PC-3 (cell line): ENCODE measurements around the gene CEBPZOS. TPM values are rescaled to one million over a fixed set of nuclear protein-coding genes. Genes with fewer than 3 reads are reported as not detected.

Experiments used
- ATAC-seq: fragments of 200-7000 bp; cut with Tn5 transposase; 2 replicates; pipeline ENCODE4 v1.9.1; 2020; ENCODE audit warnings: mild to moderate bottlenecking, moderate library complexity
- BruUV-seq: library from RNA; stranded (reverse); fragments of 400-500 nt; replicated peaks from 2 replicates; lab custom pipeline; 2021; lab: Mats Ljungman, UMichigan
- CTCF ChIA-PET: fragments of 300-600 bp; sonication (Branson Sonifier 250); formaldehyde crosslinking; loops from one replicate; lab custom pipeline; 2022; ENCODE audit warnings: antibody characterized with exemption; lab: Charles Lee
- POLR2A ChIA-PET: fragments of 300-600 bp; sonication (Branson Sonifier 250); formaldehyde crosslinking; loops from one replicate; lab custom pipeline; 2022; ENCODE audit warnings: antibody characterized with exemption; ENCODE audit not compliant: unreplicated experiment; lab: Charles Lee
- DNase-seq: peaks from one replicate; pipeline ENCODE4 v3.0.0-alpha.2; 2015
- H2AFZ ChIP-seq: fragments of 300-600 bp; sonication (generic); 2 replicates; pipeline ENCODE4 v1.6.0; 2016; ENCODE audit warnings: antibody characterized with exemption, low read length
- H3F3A ChIP-seq: fragments of 300-600 bp; sonication (generic); one replicate; pipeline ENCODE4 v1.6.0; 2017; ENCODE audit warnings: antibody characterized with exemption, low read length, control low read depth, mild to moderate bottlenecking; ENCODE audit not compliant: unreplicated experiment
- H3K27ac ChIP-seq: fragments of 300-600 bp; sonication (generic); 2 replicates; pipeline ENCODE4 v1.5.1; 2016; ENCODE audit warnings: mild to moderate bottlenecking, low read length
- H3K27me3 ChIP-seq: fragments of 300-600 bp; sonication (generic); 2 replicates; pipeline ENCODE4 v1.6.1; 2016; ENCODE audit warnings: low read length, mixed read lengths
- H3K36me3 ChIP-seq: fragments of 300-600 bp; sonication (generic); 2 replicates; pipeline ENCODE4 v1.6.1; 2016; ENCODE audit warnings: low read depth, mixed run types, low read length, mixed read lengths
- H3K4me1 ChIP-seq: fragments of 300-600 bp; sonication (generic); 2 replicates; pipeline ENCODE4 v1.5.1; 2016; ENCODE audit warnings: low read length; ENCODE audit not compliant: insufficient read depth
- H3K4me2 ChIP-seq: fragments of 300-600 bp; sonication (generic); 2 replicates; pipeline ENCODE4 v1.6.0; 2016; ENCODE audit warnings: low read length
- H3K4me3 ChIP-seq: fragments of 300-600 bp; sonication (generic); 2 replicates; pipeline ENCODE4 v1.5.1; 2016; ENCODE audit warnings: mild to moderate bottlenecking, low read length, mixed read lengths
- H3K79me2 ChIP-seq: fragments of 300-600 bp; sonication (generic); 2 replicates; pipeline ENCODE4 v1.6.1; 2017; ENCODE audit warnings: low read length, mixed read lengths
- H3K9ac ChIP-seq: fragments of 300-600 bp; sonication (generic); 2 replicates; pipeline ENCODE4 v1.6.0; 2016; ENCODE audit warnings: mild to moderate bottlenecking, low read length
- H3K9me2 ChIP-seq: fragments of 300-600 bp; sonication (generic); replicated peaks from 2 replicates; pipeline ENCODE4 v1.6.1; 2016; ENCODE audit warnings: mixed run types, low read length, mixed read lengths
- H3K9me3 ChIP-seq: fragments of 300-600 bp; sonication (generic); 2 replicates; pipeline ENCODE4 v1.6.1; 2016; ENCODE audit warnings: low read length, mixed read lengths
- H4K20me1 ChIP-seq: fragments of 300-600 bp; sonication (generic); 2 replicates; pipeline ENCODE4 v1.6.1; 2016; ENCODE audit warnings: low read length, mixed read lengths
- CTCF ChIP-seq: fragments of 300-600 bp; sonication (generic); conservative IDR thresholded peaks from 2 replicates; pipeline ENCODE4 v1.5.1; 2017; ENCODE audit warnings: antibody characterized with exemption, low read depth, mild to moderate bottlenecking, low read length
- EZH2 ChIP-seq: fragments of 300-600 bp; sonication (generic); IDR thresholded peaks from one replicate; pipeline ENCODE4 v1.6.1; 2017; ENCODE audit warnings: antibody characterized with exemption, mild to moderate bottlenecking, low read length; ENCODE audit not compliant: unreplicated experiment
- EZH2phosphoT487 ChIP-seq: fragments of 300-600 bp; sonication (generic); IDR thresholded peaks from 2 replicates; pipeline ENCODE4 v1.6.1; 2018; ENCODE audit warnings: mild to moderate bottlenecking, antibody characterized with exemption, low read length, borderline replicate concordance
- intact Hi-C: fragments of 100-400 bp; cut with micrococcal nuclease; formaldehyde crosslinking; loops from 2 replicates; pipeline ENCODE4 v1.9.0; 2023
- total RNA-seq: library from RNA; depleted of rRNA; stranded (reverse); fragments of >200 nt; gene quantifications from 2 replicates; pipeline ENCODE4 v1.2.3, GENCODE V29; 2014

Gene CEBPZOS
- total RNA-seq, 1 experiment from 2014 or later: 30.8 TPM

GRCh38 chr2:37219046-37219445 is 22.8 kb downstream of the CEBPZOS start:
- peaks cover 69% of the 10 kb centered on the region for H3K36me3 ChIP-seq
- H3K9me2 ChIP-seq: no peaks in the 10 kb centered on the region
- H4K20me1 ChIP-seq: peaks cover 10% of the 10 kb centered on the region
- no TSS peak for BruUV-seq
- peaks cover 10% of the 10 kb centered on the region for H3K79me2 ChIP-seq
- H3F3A ChIP-seq: no peaks in the 10 kb centered on the region
- TF ChIP-seq EZH2phosphoT487 (no peak), CTCF (no peak), EZH2 (no peak)
- CTCF ChIA-PET: no interaction called here
- no peak overlapping the region for H3K4me2 ChIP-seq
- ATAC-seq (no peak), DNase-seq (no peak)
- POLR2A ChIA-PET: no interaction called here
- intact Hi-C loops: no loop called here
- H3K4me3 ChIP-seq: no peak overlapping the region
- no peak overlapping the region for H3K9ac ChIP-seq
- H3K4me1 ChIP-seq: no peaks in the 10 kb centered on the region
- no peaks in the 10 kb centered on the region for H3K27me3 ChIP-seq
- no peaks in the 10 kb centered on the region for H3K9me3 ChIP-seq
- no peak overlapping the region for H2AFZ ChIP-seq
- H3K27ac ChIP-seq: no peak overlapping the region

GRCh38 chr2:37223131-37223530 is 26.8 kb downstream of the CEBPZOS start:
- POLR2A ChIA-PET: no interaction called here

More at GRCh38 chr2:37223131-37223530, 26.8 kb downstream of the CEBPZOS start:
- H3K79me2 ChIP-seq: peaks cover 43% of the 10 kb centered on the region
- BruUV-seq: no TSS peak
- no peak overlapping the region for H3K9ac ChIP-seq
- H3K9me2 ChIP-seq: no peaks in the 10 kb centered on the region
- peaks cover 15% of the 10 kb centered on the region for H4K20me1 ChIP-seq
- H3F3A ChIP-seq: no peaks in the 10 kb centered on the region
- H3K9me3 ChIP-seq: no peaks in the 10 kb centered on the region
- H3K27me3 ChIP-seq: no peaks in the 10 kb centered on the region
- H3K4me3 ChIP-seq: no peak overlapping the region
- H3K4me1 ChIP-seq: no peaks in the 10 kb centered on the region
- H3K27ac ChIP-seq: no peak overlapping the region
- intact Hi-C loops: no loop called here
- TF ChIP-seq EZH2phosphoT487 (no peak), CTCF (no peak), EZH2 (no peak)
- no peak for ATAC-seq
- H2AFZ ChIP-seq: no peak overlapping the region
- no peak for DNase-seq
- CTCF ChIA-PET: no interaction called here
- peaks cover 62% of the 10 kb centered on the region for H3K36me3 ChIP-seq
- H3K4me2 ChIP-seq: no peak overlapping the region
